Measurements from ENCODE around the gene MUSK.
"Not testable (repeated sequence)": the region's sequence is repeated elsewhere in the genome, so short reads cannot be mapped to it uniquely, and the experiment has no call there.

MUSK gene

GRCh38 chr9:110815361-110815760, 146.8 kb downstream of the MUSK start:
- DNase-seq, result no peak

- no peak for DNase-seq
Measured at GRCh38 chr9:110820381-110820780, 151.8 kb downstream of the MUSK start.

GRCh38 chr9:110821064-110821463, 152.5 kb downstream of the MUSK start:
- no peak for DNase-seq

- DNase-seq, result not testable (repeated sequence)
Measured at GRCh38 chr9:110825129-110825528, 156.5 kb downstream of the MUSK start.

GRCh38 chr9:110825950-110826349, 157.4 kb downstream of the MUSK start:
- no peak for DNase-seq

- DNase-seq, result not testable (repeated sequence)
Measured at GRCh38 chr9:110826400-110826799, 157.8 kb downstream of the MUSK start.

GRCh38 chr9:110828264-110828663, 159.7 kb downstream of the MUSK start:
- no peak for DNase-seq

- no peak for DNase-seq
Measured at GRCh38 chr9:110830495-110830894, 161.9 kb downstream of the MUSK start.

GRCh38 chr9:110832926-110833325, 164.3 kb downstream of the MUSK start:
- no peak for DNase-seq

GRCh38 chr9:110835404-110835803, 166.8 kb downstream of the MUSK start:
- DNase-seq, result no peak

- no peak for DNase-seq
Measured at GRCh38 chr9:110835859-110836271, 167.3 kb downstream of the MUSK start.

- no peak for DNase-seq
Measured at GRCh38 chr9:110837401-110838005, 168.9 kb downstream of the MUSK start.

GRCh38 chr9:110842169-110842568, 173.6 kb downstream of the MUSK start:
- no peak for DNase-seq

GRCh38 chr9:110842986-110843385, 174.4 kb downstream of the MUSK start:
- no peak for DNase-seq

GRCh38 chr9:110844121-110844520, 175.5 kb downstream of the MUSK start:
- no peak for DNase-seq

- no peak for DNase-seq
Measured at GRCh38 chr9:110846215-110846614, 177.6 kb downstream of the MUSK start.

- DNase-seq, result no peak
Measured at GRCh38 chr9:110847671-110848070, 179.1 kb downstream of the MUSK start.

- DNase-seq, result no peak
Measured at GRCh38 chr9:110850401-110851135, 182.0 kb downstream of the MUSK start.
